ENCODE data around the gene APP.

Gene APP

DNA sequence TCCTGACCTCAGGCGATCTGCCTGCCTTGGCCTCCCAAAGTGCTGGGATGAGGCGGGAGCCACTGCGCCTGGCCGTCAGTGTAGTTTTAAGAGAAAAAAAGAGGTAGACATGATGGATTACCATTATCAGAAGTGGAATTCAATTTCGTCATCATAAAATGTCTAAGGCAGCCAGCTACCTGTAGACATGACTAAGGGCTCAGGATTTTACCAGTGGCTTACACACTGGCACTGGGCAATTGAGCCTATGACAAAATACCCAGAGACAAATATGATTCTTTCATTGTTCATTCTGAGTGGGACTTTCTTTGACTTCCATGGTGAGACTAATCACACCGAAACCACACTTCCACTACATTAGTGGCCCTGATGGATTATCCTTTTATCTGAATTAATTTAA is 254.3 kb downstream of the APP start:
- Histone ChIP-seq H3K9ac (ENCODE audit: low read depth, low read length) (no peak overlapping the region), H3K36me3 (ENCODE audit: insufficient read depth, low read length) (no peaks in the 10 kb centered on the region), H3K4me3 (ENCODE audit: low read depth in 1 of 2, low read length in 2 of 2) (no peak overlapping the region), H3K4me2 (ENCODE audit: insufficient read depth, low read length) (no peak overlapping the region), H3K27ac (ENCODE audit: low read length) (no peak overlapping the region), H3K27me3 (ENCODE audit: insufficient read depth, low read length, poor library complexity) (no peaks in the 10 kb centered on the region), H3K9me3 (ENCODE audit: insufficient read depth, low read length, severe bottlenecking) (no peaks in the 10 kb centered on the region), H3K4me1 (ENCODE audit: insufficient read depth, low read length) (peaks cover 3% of the 10 kb centered on the region), H2AFZ (ENCODE audit: low read depth, low read length) (no peak overlapping the region), H4K20me1 (ENCODE audit: insufficient read depth, low read length) (no peaks in the 10 kb centered on the region), H3K79me2 (ENCODE audit: insufficient read depth, low read length) (no peaks in the 10 kb centered on the region)
- no peak for TF ChIP-seq EZH2 (IDR thresholded peaks at IDR 0.05; ENCODE audit: borderline replicate concordance, low read depth, low read length, severe bottlenecking)
- TF ChIP-seq, protein P1, sequence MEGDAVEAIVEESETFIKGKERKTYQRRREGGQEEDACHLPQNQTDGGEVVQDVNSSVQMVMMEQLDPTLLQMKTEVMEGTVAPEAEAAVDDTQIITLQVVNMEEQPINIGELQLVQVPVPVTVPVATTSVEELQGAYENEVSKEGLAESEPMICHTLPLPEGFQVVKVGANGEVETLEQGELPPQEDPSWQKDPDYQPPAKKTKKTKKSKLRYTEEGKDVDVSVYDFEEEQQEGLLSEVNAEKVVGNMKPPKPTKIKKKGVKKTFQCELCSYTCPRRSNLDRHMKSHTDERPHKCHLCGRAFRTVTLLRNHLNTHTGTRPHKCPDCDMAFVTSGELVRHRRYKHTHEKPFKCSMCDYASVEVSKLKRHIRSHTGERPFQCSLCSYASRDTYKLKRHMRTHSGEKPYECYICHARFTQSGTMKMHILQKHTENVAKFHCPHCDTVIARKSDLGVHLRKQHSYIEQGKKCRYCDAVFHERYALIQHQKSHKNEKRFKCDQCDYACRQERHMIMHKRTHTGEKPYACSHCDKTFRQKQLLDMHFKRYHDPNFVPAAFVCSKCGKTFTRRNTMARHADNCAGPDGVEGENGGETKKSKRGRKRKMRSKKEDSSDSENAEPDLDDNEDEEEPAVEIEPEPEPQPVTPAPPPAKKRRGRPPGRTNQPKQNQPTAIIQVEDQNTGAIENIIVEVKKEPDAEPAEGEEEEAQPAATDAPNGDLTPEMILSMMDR (IDR thresholded peaks at IDR 0.05; ENCODE audit: borderline replicate concordance, extremely low read depth, low read length, poor library complexity, severe bottlenecking) = no peak
- no peak for DNase-seq
- no peak for ATAC-seq (ENCODE audit: insufficient read depth, low read depth)

- ATAC-seq (ENCODE audit: insufficient read depth, low read depth) = no peak
- Histone ChIP-seq H3K4me1 (ENCODE audit: insufficient read depth, low read length) (peaks cover 3% of the 10 kb centered on the region), H3K79me2 (ENCODE audit: insufficient read depth, low read length) (no peaks in the 10 kb centered on the region), H3K36me3 (ENCODE audit: insufficient read depth, low read length) (no peaks in the 10 kb centered on the region), H3K27ac (ENCODE audit: low read length) (no peak overlapping the region), H3K27me3 (ENCODE audit: insufficient read depth, low read length, poor library complexity) (no peaks in the 10 kb centered on the region), H3K4me3 (ENCODE audit: low read depth in 1 of 2, low read length in 2 of 2) (no peak overlapping the region), H3K9ac (ENCODE audit: low read depth, low read length) (no peak overlapping the region), H3K9me3 (ENCODE audit: insufficient read depth, low read length, severe bottlenecking) (no peaks in the 10 kb centered on the region), H3K4me2 (ENCODE audit: insufficient read depth, low read length) (no peak overlapping the region), H2AFZ (ENCODE audit: low read depth, low read length) (no peak overlapping the region), H4K20me1 (ENCODE audit: insufficient read depth, low read length) (no peaks in the 10 kb centered on the region)
- DNase-seq = no peak
- TF ChIP-seq, protein P1 (IDR thresholded peaks at IDR 0.05; ENCODE audit: borderline replicate concordance, extremely low read depth, low read length, poor library complexity, severe bottlenecking) = no peak
- no peak for TF ChIP-seq EZH2 (IDR thresholded peaks at IDR 0.05; ENCODE audit: borderline replicate concordance, low read depth, low read length, severe bottlenecking)
Measured at GRCh38 chr21:25913479-25913878, 257.1 kb downstream of the APP start.

GRCh38 chr21:25912402-25912746 is 258.2 kb downstream of the APP start:
- Histone ChIP-seq H3K36me3 (ENCODE audit: insufficient read depth, low read length) (no peaks in the 10 kb centered on the region), H3K27me3 (ENCODE audit: insufficient read depth, low read length, poor library complexity) (no peaks in the 10 kb centered on the region), H3K4me2 (ENCODE audit: insufficient read depth, low read length) (no peak overlapping the region), H3K27ac (ENCODE audit: low read length) (no peak overlapping the region), H3K4me1 (ENCODE audit: insufficient read depth, low read length) (peaks cover 3% of the 10 kb centered on the region), H4K20me1 (ENCODE audit: insufficient read depth, low read length) (no peaks in the 10 kb centered on the region), H3K4me3 (ENCODE audit: low read depth in 1 of 2, low read length in 2 of 2) (no peak overlapping the region), H3K9ac (ENCODE audit: low read depth, low read length) (no peak overlapping the region), H3K9me3 (ENCODE audit: insufficient read depth, low read length, severe bottlenecking) (no peaks in the 10 kb centered on the region), H3K79me2 (ENCODE audit: insufficient read depth, low read length) (no peaks in the 10 kb centered on the region), H2AFZ (ENCODE audit: low read depth, low read length) (no peak overlapping the region)
- DNase-seq (no peak), ATAC-seq (ENCODE audit: insufficient read depth, low read depth) (no peak)
- no peak for TF ChIP-seq EZH2 (IDR thresholded peaks at IDR 0.05; ENCODE audit: borderline replicate concordance, low read depth, low read length, severe bottlenecking)
- TF ChIP-seq, protein P1 (IDR thresholded peaks at IDR 0.05; ENCODE audit: borderline replicate concordance, extremely low read depth, low read length, poor library complexity, severe bottlenecking) = no peak
